Effector CD4-positive, alpha-beta T cell (primary cell): ENCODE measurements around the gene ZNF493.
A peak's percentile ranks its signal among the peaks of the same experiment; 100 is the strongest.

Source experiments
- DNase-seq: peaks from one replicate; pipeline ENCODE4 v3.0.0-alpha.2; 2020
- total RNA-seq: gene quantifications from one replicate; lab custom pipeline; 2026; lab: John Stamatoyannopoulos, UW

Gene ZNF493
- 47.8 reads per million, percentile 67 among the genes with 10 or more reads in this experiment for total RNA-seq

- DNase-seq, result peak; percentile 85
Measured at GRCh38 chr19:21396893-21397572, at the start of gene ZNF493. Gene ZNF493 (plus strand): TSS chr19:21397133. CDS start chr19:21397238, 105 bp downstream.

- no peak for DNase-seq
Measured at GRCh38 chr19:21352830-21353229, 44.1 kb upstream of the ZNF493 start.

- peak; percentile 67 for DNase-seq
Measured at GRCh38 chr19:21358768-21359451, 38.0 kb upstream of the ZNF493 start, which contains the start of gene ZNF738. Gene ZNF738 (plus strand): TSS chr19:21359000. CDS start chr19:21359141, 141 bp downstream.

- DNase-seq, result no peak
Measured at GRCh38 chr19:21362291-21362690, 34.6 kb upstream of the ZNF493 start.

GRCh38 chr19:21383980-21384582 is 12.9 kb upstream of the ZNF493 start:
- DNase-seq, result no peak

- DNase-seq, result no peak
Measured at GRCh38 chr19:21396121-21396520, 812 bp upstream of the ZNF493 start.

GRCh38 chr19:21398851-21399250 is 1.9 kb downstream of the ZNF493 start:
- DNase-seq, result no peak

GRCh38 chr19:21402303-21402985 is 5.5 kb downstream of the ZNF493 start:
- DNase-seq, result no peak

- no peak for DNase-seq
Measured at GRCh38 chr19:21410166-21410565, 13.2 kb downstream of the ZNF493 start.

- DNase-seq, result no peak
Measured at GRCh38 chr19:21422244-21422643, 25.3 kb downstream of the ZNF493 start.

GRCh38 chr19:21423057-21424041 is 26.4 kb downstream of the ZNF493 start:
- DNase-seq, result no peak

- DNase-seq, result no peak
Measured at GRCh38 chr19:21430675-21431074, 33.7 kb downstream of the ZNF493 start.

- DNase-seq, result no peak
Measured at GRCh38 chr19:21432590-21432989, 35.7 kb downstream of the ZNF493 start.

- DNase-seq, result no peak
Measured at GRCh38 chr19:21434516-21434915, 37.6 kb downstream of the ZNF493 start.

- no peak for DNase-seq
Measured at GRCh38 chr19:21434967-21435544, 38.1 kb downstream of the ZNF493 start.

GRCh38 chr19:21439201-21439751 is 42.3 kb downstream of the ZNF493 start:
- DNase-seq, result no peak

- DNase-seq, result no peak
Measured at GRCh38 chr19:21440321-21440720, 43.4 kb downstream of the ZNF493 start.

- no peak for DNase-seq
Measured at GRCh38 chr19:21451187-21451586, 54.3 kb downstream of the ZNF493 start.

- DNase-seq, result no peak
Measured at GRCh38 chr19:21454901-21455300, 58.0 kb downstream of the ZNF493 start.

- DNase-seq, result no peak
Measured at GRCh38 chr19:21460686-21461085, 63.8 kb downstream of the ZNF493 start.

- no peak for DNase-seq
Measured at GRCh38 chr19:21462540-21462939, 65.6 kb downstream of the ZNF493 start.
